HepG2 (cell line): ENCODE results near the gene MED9. TPM values are rescaled to one million over a fixed set of nuclear protein-coding genes. Genes with fewer than 3 reads are reported as not detected.
A peak's percentile ranks its signal among the peaks of the same experiment; 100 is the strongest.

Source experiments
- AHR ChIP-seq: IDR thresholded peaks from 2 replicates; pipeline ENCODE4 v1.6.1; 2018; ENCODE audit warnings: missing genetic modification reagents, missing compliant biosample characterization
- FOXA1 ChIP-seq, 2 experiments: fragments of 450-650 bp in 1 of 2; sonication (generic) in 1 of 2; formaldehyde crosslinking in 1 of 2; IDR thresholded peaks; 2 replicates each; pipeline versions ENCODE4 v1.4.0 to v1.6.1; 2016 to 2020; ENCODE audit warnings: missing genetic modification reagents in 1 of 2
- GABPA ChIP-seq, 2 experiments: IDR thresholded peaks; 2 replicates each; pipeline ENCODE4 v1.6.1; 2011 to 2016; ENCODE audit warnings: low read depth in 2 of 2, low read length in 1 of 2, missing biosample characterization in 1 of 2, missing genetic modification characterization in 1 of 2
- HOXA9 ChIP-seq: sonication (generic); formaldehyde crosslinking; IDR thresholded peaks from 2 replicates; pipeline ENCODE4 v1.8.1; 2022; ENCODE audit warnings: missing genetic modification reagents, mild to moderate bottlenecking, moderate library complexity, borderline replicate concordance
- KDM5B ChIP-seq: sonication (generic); formaldehyde crosslinking; IDR thresholded peaks from 2 replicates; pipeline ENCODE4 v1.4.0; 2020; ENCODE audit warnings: missing genetic modification reagents, mild to moderate bottlenecking, borderline replicate concordance
- KMT2B ChIP-seq: IDR thresholded peaks from 2 replicates; pipeline ENCODE4 v1.6.1; 2016; ENCODE audit warnings: missing genetic modification reagents, missing compliant biosample characterization
- MAZ ChIP-seq, 2 experiments: sonication (generic) in 1 of 2; formaldehyde crosslinking in 1 of 2; IDR thresholded peaks; 2 replicates each; pipeline versions ENCODE4 v1.5.0 to v1.6.1; 2012 to 2020; ENCODE audit warnings: low read depth in 2 of 2, mild to moderate bottlenecking in 2 of 2, borderline replicate concordance in 1 of 2, improper control_type of control experiment in 1 of 2, low read length in 1 of 2, missing genetic modification reagents in 1 of 2, moderate library complexity in 1 of 2
- MEF2D ChIP-seq: sonication (generic); formaldehyde crosslinking; IDR thresholded peaks from 2 replicates; pipeline ENCODE4 v1.5.1; 2020; ENCODE audit warnings: mild to moderate bottlenecking, missing genetic modification reagents
- MXI1 ChIP-seq: IDR thresholded peaks from 3 replicates; pipeline ENCODE4 v1.6.1; 2012; ENCODE audit warnings: low read depth, low read length, inconsistent platforms, borderline replicate concordance
- RAD21 ChIP-seq: fragments of 450-650 bp; formaldehyde crosslinking; IDR thresholded peaks from 2 replicates; pipeline ENCODE4 v1.5.0; 2020; ENCODE audit warnings: mild to moderate bottlenecking
- REXO4 ChIP-seq: sonication (generic); formaldehyde crosslinking; IDR thresholded peaks from 2 replicates; pipeline ENCODE4 v1.8.0; 2022; ENCODE audit warnings: missing genetic modification reagents, mild to moderate bottlenecking, borderline replicate concordance
- ZFP62 ChIP-seq: sonication (generic); formaldehyde crosslinking; IDR thresholded peaks from 2 replicates; pipeline ENCODE4 v1.4.0; 2020; ENCODE audit warnings: missing genetic modification reagents
- ZKSCAN1 ChIP-seq: fragments of 150-350 bp; IDR thresholded peaks from 2 replicates; pipeline ENCODE4 v1.6.1; 2014; ENCODE audit warnings: low read length
- ZNF253 ChIP-seq: sonication (generic); formaldehyde crosslinking; IDR thresholded peaks from 2 replicates; pipeline ENCODE4 v1.8.0; 2022; ENCODE audit warnings: mild to moderate bottlenecking, missing genetic modification reagents, borderline replicate concordance
- ZNF317 ChIP-seq: sonication (generic); formaldehyde crosslinking; IDR thresholded peaks from 2 replicates; pipeline ENCODE4 v1.5.0; 2020; ENCODE audit warnings: mild to moderate bottlenecking, missing genetic modification reagents
- ZNF460 ChIP-seq: sonication (generic); formaldehyde crosslinking; IDR thresholded peaks from 2 replicates; pipeline ENCODE4 v1.5.1; 2020; ENCODE audit warnings: missing genetic modification reagents, mild to moderate bottlenecking, borderline replicate concordance
- ZSCAN9 ChIP-seq: IDR thresholded peaks from 2 replicates; pipeline ENCODE4 v1.6.1; 2016; ENCODE audit warnings: borderline replicate concordance
- polyA plus RNA-seq, 8 experiments: library from polyadenylated mRNA; depleted of rRNA in 3 of 8; stranded (reverse) in 7 of 8; unstranded in 1 of 8; fragments of >200 nt; fragmentation: Illumina TruSeq in 4 of 8; extraction: Trizol in 4 of 8; gene quantifications; 2 replicates each; pipeline versions ENCODE4 v1.2.1 to v1.2.3, GENCODE V29; 2011 to 2016; ENCODE audit warnings: low read depth in 4 of 8, missing spikeins in 1 of 8, mixed read lengths in 1 of 8; ENCODE audit not compliant: insufficient read depth in 1 of 8
- total RNA-seq, 5 experiments: library from RNA; depleted of rRNA; stranded (reverse); fragments of >200 nt; fragmentation: Illumina TruSeq; extraction: Trizol; gene quantifications; 2 replicates each; pipeline ENCODE4 v1.2.3, GENCODE V29; 2016; ENCODE audit warnings: low read depth in 1 of 5
- TF ChIP-seq, protein P1 (sequence below): IDR thresholded peaks from 2 replicates; pipeline ENCODE4 v1.6.1; 2016; ENCODE audit warnings: low read depth, missing genetic modification reagents, missing compliant biosample characterization
- TF ChIP-seq, protein P2 (sequence below): sonication (generic); formaldehyde crosslinking; IDR thresholded peaks from 2 replicates; pipeline ENCODE4 v1.4.0; 2020; ENCODE audit warnings: missing genetic modification reagents
- TF ChIP-seq, protein P3 (sequence below): sonication (generic); formaldehyde crosslinking; IDR thresholded peaks from 2 replicates; pipeline ENCODE4 v1.4.0; 2020; ENCODE audit warnings: missing genetic modification reagents, borderline replicate concordance

Gene MED9
- total and polyA plus RNA-seq, 2 of the 13 experiments (the other 11 are each of a cell fraction or from before 2014, with no cell fraction given), result 11.9 to 15.1 TPM

DNA sequence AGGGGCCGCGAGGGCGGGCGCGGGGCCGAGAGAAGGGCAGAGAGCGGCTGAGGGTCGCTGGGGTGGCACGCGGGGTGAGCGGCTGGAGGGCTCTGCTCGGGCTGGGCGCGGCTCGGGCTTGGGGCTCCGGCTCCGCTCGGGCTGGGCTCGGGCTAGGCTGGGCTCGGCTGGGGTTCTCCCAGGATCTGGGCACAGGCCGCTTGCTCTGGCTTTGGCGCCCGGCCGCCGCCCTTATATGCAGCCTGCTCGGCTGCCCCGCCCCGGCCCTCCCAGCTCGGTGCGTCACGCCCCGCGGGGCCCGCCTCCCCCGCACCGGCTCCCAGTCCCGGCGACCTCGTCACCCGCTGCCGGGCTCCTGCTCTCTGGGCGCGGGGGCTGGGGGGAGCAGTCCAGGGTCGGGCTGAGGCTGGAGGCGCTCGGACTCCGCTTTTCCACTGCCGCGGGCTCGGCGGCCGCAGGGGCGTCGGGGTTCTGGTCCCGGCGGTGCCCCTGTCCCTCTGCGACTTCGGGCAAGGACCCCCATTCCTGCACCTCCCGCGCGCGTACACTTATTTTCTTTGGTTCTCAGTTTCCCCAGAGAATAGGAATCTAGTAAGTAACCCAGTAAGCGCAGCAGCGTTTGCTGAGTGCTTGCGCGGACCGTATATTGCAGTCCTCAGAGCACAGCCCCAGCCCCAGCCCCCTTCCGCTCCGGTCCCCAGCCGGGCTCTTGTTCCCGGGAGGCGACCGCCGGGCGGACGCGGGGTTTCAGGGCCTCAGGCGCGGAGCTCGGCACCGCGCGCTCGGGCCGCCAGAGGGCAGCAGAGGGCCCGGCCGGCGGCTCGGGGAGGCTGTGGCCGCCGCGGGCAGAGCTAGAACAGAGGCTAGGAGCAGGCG, 19.6 kb downstream of the MED9 start, which contains the start of gene RASD1 (continued):
- TF ChIP-seq, protein P1, sequence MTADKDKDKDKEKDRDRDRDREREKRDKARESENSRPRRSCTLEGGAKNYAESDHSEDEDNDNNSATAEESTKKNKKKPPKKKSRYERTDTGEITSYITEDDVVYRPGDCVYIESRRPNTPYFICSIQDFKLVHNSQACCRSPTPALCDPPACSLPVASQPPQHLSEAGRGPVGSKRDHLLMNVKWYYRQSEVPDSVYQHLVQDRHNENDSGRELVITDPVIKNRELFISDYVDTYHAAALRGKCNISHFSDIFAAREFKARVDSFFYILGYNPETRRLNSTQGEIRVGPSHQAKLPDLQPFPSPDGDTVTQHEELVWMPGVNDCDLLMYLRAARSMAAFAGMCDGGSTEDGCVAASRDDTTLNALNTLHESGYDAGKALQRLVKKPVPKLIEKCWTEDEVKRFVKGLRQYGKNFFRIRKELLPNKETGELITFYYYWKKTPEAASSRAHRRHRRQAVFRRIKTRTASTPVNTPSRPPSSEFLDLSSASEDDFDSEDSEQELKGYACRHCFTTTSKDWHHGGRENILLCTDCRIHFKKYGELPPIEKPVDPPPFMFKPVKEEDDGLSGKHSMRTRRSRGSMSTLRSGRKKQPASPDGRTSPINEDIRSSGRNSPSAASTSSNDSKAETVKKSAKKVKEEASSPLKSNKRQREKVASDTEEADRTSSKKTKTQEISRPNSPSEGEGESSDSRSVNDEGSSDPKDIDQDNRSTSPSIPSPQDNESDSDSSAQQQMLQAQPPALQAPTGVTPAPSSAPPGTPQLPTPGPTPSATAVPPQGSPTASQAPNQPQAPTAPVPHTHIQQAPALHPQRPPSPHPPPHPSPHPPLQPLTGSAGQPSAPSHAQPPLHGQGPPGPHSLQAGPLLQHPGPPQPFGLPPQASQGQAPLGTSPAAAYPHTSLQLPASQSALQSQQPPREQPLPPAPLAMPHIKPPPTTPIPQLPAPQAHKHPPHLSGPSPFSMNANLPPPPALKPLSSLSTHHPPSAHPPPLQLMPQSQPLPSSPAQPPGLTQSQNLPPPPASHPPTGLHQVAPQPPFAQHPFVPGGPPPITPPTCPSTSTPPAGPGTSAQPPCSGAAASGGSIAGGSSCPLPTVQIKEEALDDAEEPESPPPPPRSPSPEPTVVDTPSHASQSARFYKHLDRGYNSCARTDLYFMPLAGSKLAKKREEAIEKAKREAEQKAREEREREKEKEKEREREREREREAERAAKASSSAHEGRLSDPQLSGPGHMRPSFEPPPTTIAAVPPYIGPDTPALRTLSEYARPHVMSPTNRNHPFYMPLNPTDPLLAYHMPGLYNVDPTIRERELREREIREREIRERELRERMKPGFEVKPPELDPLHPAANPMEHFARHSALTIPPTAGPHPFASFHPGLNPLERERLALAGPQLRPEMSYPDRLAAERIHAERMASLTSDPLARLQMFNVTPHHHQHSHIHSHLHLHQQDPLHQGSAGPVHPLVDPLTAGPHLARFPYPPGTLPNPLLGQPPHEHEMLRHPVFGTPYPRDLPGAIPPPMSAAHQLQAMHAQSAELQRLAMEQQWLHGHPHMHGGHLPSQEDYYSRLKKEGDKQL, result no peak
- TF ChIP-seq MAZ (IDR thresholded peaks at IDR 0.05; ENCODE audit: borderline replicate concordance, low read depth, low read length) (no peak), MAZ (CRISPR knock-in tag; IDR thresholded peaks at IDR 0.05; ENCODE audit: low read depth) (no peak; the same call in none of the 2 replicates), MEF2D (CRISPR knock-in tag) (no peak), ZFP62 (no peak), ZNF253 (CRISPR knock-in tag) (no peak), KMT2B (CRISPR knock-in tag) (no peak), KDM5B (CRISPR knock-in tag) (peak; percentile 18; the same call in 1 of the 2 replicates), MXI1 (peak; percentile 21; the same call in 2 of the 3 replicates), RAD21 (CRISPR knock-in tag) (peak; percentile 96), ZSCAN9 (CRISPR knock-in tag) (no peak; the same call in 1 of the 2 replicates), REXO4 (CRISPR knock-in tag) (no peak), ZKSCAN1 (no peak), FOXA1 (IDR thresholded peaks at IDR 0.05) (no peak), FOXA1 (CRISPR knock-in tag; IDR thresholded peaks at IDR 0.05) (no peak), AHR (peak; percentile 39; the same call in 1 of the 2 replicates), ZNF460 (CRISPR knock-in tag) (no peak), GABPA (IDR thresholded peaks at IDR 0.05; ENCODE audit: low read depth, low read length) (no peak), GABPA (CRISPR knock-in tag; IDR thresholded peaks at IDR 0.05; ENCODE audit: low read depth) (no peak), HOXA9 (CRISPR knock-in tag) (no peak), ZNF317 (CRISPR knock-in tag) (no peak)
- TF ChIP-seq, protein P2, sequence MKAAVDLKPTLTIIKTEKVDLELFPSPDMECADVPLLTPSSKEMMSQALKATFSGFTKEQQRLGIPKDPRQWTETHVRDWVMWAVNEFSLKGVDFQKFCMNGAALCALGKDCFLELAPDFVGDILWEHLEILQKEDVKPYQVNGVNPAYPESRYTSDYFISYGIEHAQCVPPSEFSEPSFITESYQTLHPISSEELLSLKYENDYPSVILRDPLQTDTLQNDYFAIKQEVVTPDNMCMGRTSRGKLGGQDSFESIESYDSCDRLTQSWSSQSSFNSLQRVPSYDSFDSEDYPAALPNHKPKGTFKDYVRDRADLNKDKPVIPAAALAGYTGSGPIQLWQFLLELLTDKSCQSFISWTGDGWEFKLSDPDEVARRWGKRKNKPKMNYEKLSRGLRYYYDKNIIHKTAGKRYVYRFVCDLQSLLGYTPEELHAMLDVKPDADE, result no peak
- TF ChIP-seq, protein P3, sequence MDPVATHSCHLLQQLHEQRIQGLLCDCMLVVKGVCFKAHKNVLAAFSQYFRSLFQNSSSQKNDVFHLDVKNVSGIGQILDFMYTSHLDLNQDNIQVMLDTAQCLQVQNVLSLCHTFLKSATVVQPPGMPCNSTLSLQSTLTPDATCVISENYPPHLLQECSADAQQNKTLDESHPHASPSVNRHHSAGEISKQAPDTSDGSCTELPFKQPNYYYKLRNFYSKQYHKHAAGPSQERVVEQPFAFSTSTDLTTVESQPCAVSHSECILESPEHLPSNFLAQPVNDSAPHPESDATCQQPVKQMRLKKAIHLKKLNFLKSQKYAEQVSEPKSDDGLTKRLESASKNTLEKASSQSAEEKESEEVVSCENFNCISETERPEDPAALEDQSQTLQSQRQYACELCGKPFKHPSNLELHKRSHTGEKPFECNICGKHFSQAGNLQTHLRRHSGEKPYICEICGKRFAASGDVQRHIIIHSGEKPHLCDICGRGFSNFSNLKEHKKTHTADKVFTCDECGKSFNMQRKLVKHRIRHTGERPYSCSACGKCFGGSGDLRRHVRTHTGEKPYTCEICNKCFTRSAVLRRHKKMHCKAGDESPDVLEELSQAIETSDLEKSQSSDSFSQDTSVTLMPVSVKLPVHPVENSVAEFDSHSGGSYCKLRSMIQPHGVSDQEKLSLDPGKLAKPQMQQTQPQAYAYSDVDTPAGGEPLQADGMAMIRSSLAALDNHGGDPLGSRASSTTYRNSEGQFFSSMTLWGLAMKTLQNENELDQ (CRISPR knock-in tag), result no peak
